ENCODE data around the gene FKBP7. TPM values are rescaled to one million over a fixed set of nuclear protein-coding genes. Genes with fewer than 3 reads are reported as not detected.

Gene FKBP7
- total RNA-seq, 1 donor = 38.9 TPM

DNA sequence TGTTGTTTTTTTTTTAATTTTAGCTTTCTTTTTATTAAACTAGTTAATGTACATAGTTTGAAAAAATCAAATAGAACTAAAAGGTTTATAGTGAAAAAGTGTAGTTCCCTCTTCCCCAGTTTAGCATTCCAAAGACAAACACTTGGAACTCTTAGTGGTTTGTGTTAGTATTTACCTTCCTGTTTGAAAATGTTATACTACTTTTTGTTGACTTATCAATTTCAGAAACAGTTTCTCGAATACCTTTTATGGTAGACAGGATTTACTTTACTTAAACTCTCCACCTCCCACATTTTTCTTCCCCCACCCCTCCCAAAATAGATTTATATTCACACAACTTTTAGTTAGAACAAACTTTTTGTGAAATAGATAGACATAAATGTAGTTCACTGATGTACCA, 28.5 kb upstream of the FKBP7 start:
- H3K4me3 ChIP-seq (ENCODE audit: low read depth, low read length) = no peak overlapping the region
- TF ChIP-seq, protein P1, sequence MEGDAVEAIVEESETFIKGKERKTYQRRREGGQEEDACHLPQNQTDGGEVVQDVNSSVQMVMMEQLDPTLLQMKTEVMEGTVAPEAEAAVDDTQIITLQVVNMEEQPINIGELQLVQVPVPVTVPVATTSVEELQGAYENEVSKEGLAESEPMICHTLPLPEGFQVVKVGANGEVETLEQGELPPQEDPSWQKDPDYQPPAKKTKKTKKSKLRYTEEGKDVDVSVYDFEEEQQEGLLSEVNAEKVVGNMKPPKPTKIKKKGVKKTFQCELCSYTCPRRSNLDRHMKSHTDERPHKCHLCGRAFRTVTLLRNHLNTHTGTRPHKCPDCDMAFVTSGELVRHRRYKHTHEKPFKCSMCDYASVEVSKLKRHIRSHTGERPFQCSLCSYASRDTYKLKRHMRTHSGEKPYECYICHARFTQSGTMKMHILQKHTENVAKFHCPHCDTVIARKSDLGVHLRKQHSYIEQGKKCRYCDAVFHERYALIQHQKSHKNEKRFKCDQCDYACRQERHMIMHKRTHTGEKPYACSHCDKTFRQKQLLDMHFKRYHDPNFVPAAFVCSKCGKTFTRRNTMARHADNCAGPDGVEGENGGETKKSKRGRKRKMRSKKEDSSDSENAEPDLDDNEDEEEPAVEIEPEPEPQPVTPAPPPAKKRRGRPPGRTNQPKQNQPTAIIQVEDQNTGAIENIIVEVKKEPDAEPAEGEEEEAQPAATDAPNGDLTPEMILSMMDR (IDR thresholded peaks at IDR 0.05; ENCODE audit: insufficient read depth, low read depth, low read length) = no peak
- DNase-seq (ENCODE audit: low read depth) = no peak

DNA sequence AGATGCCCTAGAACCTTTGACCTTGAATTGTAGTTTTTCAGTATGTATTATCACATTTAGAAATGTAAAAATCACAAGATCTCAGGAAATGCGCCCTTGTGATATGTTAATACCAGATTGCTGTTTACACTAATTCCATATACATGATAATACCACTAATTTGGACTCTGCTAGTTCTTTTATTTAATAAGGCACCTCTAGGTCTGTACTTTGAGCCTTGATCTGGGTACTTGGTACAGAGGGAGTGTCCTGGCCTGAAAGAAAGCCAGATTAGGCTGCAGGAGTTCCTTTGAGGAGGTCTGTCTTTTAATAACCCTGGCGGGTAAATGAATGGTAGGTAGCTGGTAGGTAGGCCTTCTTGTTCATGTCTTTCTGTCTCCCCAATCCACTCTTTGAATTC, 28.1 kb upstream of the FKBP7 start:
- TF ChIP-seq, protein P1 (IDR thresholded peaks at IDR 0.05; ENCODE audit: insufficient read depth, low read depth, low read length) = no peak
- no peak for DNase-seq (ENCODE audit: low read depth)
- H3K4me3 ChIP-seq (ENCODE audit: low read depth, low read length) = no peak overlapping the region

DNA sequence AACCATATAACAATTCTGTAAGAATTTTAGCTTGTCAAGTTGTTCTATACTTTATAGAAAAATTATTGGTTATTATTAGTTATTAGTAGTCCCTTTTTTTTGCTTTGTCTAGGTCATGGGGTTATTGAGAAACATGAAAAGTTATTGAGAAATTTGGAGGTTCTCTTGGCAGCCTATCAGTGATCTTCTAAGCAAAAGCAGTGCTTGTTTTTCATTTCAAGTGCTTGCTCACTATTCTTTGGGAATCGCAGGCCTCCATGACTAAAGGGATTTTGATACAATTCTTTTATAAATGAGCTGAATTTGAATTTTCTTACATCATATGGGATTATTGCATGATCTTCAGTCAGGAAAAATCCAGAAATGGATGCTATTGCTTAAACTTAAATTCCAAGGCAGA, 27.7 kb upstream of the FKBP7 start:
- no peak overlapping the region for H3K4me3 ChIP-seq (ENCODE audit: low read depth, low read length)
- TF ChIP-seq, protein P1 (IDR thresholded peaks at IDR 0.05; ENCODE audit: insufficient read depth, low read depth, low read length) = no peak
- DNase-seq (ENCODE audit: low read depth) = no peak

DNA sequence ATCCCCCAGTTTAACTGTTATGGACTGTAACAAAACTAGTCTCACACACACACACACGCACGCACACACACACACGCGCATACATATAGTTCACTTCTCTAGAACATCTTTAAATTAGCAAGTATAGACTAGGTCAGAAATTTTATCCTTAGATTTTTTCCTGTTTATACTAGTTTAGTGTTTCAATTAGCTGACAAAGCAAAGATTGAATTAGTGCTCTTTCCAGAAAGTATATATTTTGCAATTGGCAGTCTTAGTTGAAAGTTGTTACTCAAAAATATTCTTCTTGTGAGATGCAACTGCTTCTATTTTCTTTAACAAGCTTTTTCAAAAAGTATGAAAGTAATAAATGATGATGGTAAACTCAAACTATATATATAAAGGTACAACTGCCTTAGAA, 24.4 kb upstream of the FKBP7 start:
- TF ChIP-seq, protein P1 (IDR thresholded peaks at IDR 0.05; ENCODE audit: insufficient read depth, low read depth, low read length) = no peak
- H3K4me3 ChIP-seq (ENCODE audit: low read depth, low read length) = no peak overlapping the region
- DNase-seq (ENCODE audit: low read depth) = no peak

DNA sequence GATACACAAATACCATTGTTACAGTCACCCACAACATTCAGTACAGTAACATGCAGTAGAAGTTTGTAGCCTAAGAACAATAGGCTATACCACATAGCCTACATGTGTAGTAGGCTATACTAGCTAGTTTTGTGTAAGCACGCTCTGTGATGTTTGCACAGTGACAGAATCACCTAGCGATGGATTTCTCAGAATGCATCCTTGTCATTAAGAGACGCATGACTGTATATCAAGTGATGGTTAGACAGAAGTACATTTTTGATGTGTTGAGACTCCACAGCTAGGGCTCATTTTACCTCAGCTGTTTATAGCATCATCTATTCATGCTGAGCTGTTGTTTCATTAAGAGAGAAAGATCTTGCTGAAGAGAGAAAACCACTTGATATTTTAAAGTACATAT, 21.2 kb upstream of the FKBP7 start:
- TF ChIP-seq, protein P1 (IDR thresholded peaks at IDR 0.05; ENCODE audit: insufficient read depth, low read depth, low read length) = no peak
- no peak overlapping the region for H3K4me3 ChIP-seq (ENCODE audit: low read depth, low read length)
- no peak for DNase-seq (ENCODE audit: low read depth)

DNA sequence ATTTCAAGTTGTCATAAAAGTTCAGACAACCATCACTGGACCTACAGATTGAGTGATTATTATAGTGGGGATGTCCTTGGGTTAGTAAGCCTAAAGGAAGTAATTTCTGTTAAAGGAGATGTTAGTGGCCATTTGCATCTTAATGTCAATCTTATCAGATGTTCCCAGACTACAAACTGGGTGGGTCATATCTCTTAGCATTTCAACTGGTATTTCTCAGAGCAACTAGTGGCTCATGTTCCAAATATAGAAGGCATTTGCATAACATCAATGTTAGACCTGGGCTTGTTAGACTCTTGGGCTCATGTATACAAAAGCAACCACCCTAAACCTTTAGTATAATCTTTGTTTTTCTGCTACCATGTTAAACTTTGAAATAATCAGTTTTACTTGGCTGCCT, 19.7 kb upstream of the FKBP7 start:
- TF ChIP-seq, protein P1 (IDR thresholded peaks at IDR 0.05; ENCODE audit: insufficient read depth, low read depth, low read length) = no peak
- H3K4me3 ChIP-seq (ENCODE audit: low read depth, low read length) = no peak overlapping the region
- DNase-seq (ENCODE audit: low read depth) = no peak

DNA sequence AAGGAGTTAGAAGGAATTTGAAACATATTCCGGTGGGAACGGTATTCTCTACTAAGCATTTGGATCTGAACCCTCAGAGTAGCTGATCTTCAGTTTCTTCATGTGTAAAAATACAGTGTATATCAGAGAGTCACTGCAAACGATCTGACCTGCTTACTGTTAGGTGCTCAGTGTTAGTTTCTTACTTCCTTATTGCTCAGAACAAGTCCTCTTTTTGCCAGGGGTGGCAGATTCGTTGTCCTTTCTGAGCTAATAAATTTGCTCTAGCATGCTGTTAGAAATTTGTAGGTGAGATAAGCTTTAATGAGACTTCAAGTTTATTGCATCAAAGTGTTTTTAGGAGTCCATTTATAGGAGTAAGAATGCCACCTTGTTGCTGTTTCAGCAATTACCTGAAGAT, 17.6 kb upstream of the FKBP7 start:
- DNase-seq (ENCODE audit: low read depth) = no peak
- TF ChIP-seq, protein P1 (IDR thresholded peaks at IDR 0.05; ENCODE audit: insufficient read depth, low read depth, low read length) = no peak
- H3K4me3 ChIP-seq (ENCODE audit: low read depth, low read length) = no peak overlapping the region

Data from fibroblast of villous mesenchyme (primary cell).